ENCODE measurements around the gene CCDC192. TPM values are rescaled to one million over a fixed set of nuclear protein-coding genes. Genes with fewer than 3 reads are reported as not detected.

The CCDC192 gene
- total and polyA plus RNA-seq, 2 of the 4 experiments (the other 2 are of a cell fraction): not detected

GRCh38 chr5:127840809-127841208 is 137.6 kb downstream of the CCDC192 start:
- ChIA-PET CTCF (no interaction called here), POLR2A (ENCODE audit: unreplicated experiment) (no interaction called here)
- Histone ChIP-seq H3K4me1 (ENCODE audit: control insufficient read depth, insufficient read depth, low read length) (peaks cover 5% of the 10 kb centered on the region), H3K4ac (ENCODE audit: low read depth, low read length) (no peak overlapping the region), H3K9me1 (ENCODE audit: insufficient read depth, low read length) (peaks cover 3% of the 10 kb centered on the region; the same call in 1 of the 2 replicates), H3K23ac (ENCODE audit: low read depth, low read length) (no peak overlapping the region), H4K20me1 (ENCODE audit: insufficient read depth, low read length) (no peaks in the 10 kb centered on the region), H4K8ac (ENCODE audit: low read depth in 2 of 2, low read length in 2 of 2) (no peak overlapping the region), H3K9ac (ENCODE audit: low read depth, low read length) (no peak overlapping the region), H2BK120ac (ENCODE audit: low read depth, low read length) (no peak overlapping the region), H3K4me3 (ENCODE audit: insufficient read depth, low read depth, low read length) (no peak overlapping the region), H2AFZ (replicated peaks; ENCODE audit: low read length, poor library complexity) (no peak overlapping the region), H3K4me2 (ENCODE audit: low read depth, low read length) (no peak overlapping the region), H2BK20ac (ENCODE audit: low read depth, low read length) (no peak overlapping the region), H3K14ac (replicated peaks; ENCODE audit: low read depth, low read length) (no peak overlapping the region), H3K18ac (ENCODE audit: low read depth, low read length) (no peak overlapping the region), H4K5ac (ENCODE audit: low read depth, low read length) (no peak overlapping the region), H4K91ac (ENCODE audit: insufficient read depth, low read depth, low read length) (no peak overlapping the region), H3K36me3 (ENCODE audit: control insufficient read depth, insufficient read depth, low read length) (no peaks in the 10 kb centered on the region), H3K27ac (ENCODE audit: insufficient read depth, low read length) (no peak overlapping the region), H2BK15ac (ENCODE audit: low read depth, low read length) (no peak overlapping the region), H2BK5ac (ENCODE audit: low read depth, low read length, poor library complexity, severe bottlenecking) (no peak overlapping the region), H3K79me1 (ENCODE audit: low read depth in 1 of 2, low read length in 2 of 2) (no peaks in the 10 kb centered on the region), H2AK9ac (replicated peaks; ENCODE audit: low read depth, low read length, poor library complexity) (no peak overlapping the region), H3K9me3 (ENCODE audit: control insufficient read depth, insufficient read depth, low read length) (no peaks in the 10 kb centered on the region), H2AK5ac (ENCODE audit: low read depth, low read length) (no peak overlapping the region), H3K56ac (ENCODE audit: extremely low read depth, insufficient read depth, low read length) (no peak overlapping the region), H3K27me3 (ENCODE audit: control insufficient read depth, insufficient read depth, low read length) (no peaks in the 10 kb centered on the region)
- no TSS peak for BruUV-seq (replicated peaks)
- in situ Hi-C loops (cut with MboI; ENCODE audit: low sequenced_read_pairs): no loop called here
- dilution Hi-C loops (cut with HindIII; ENCODE audit: low sequenced_read_pairs, unreplicated experiment): no loop called here
- intact Hi-C loops (cut with micrococcal nuclease): no loop called here
- no peak for ATAC-seq (ENCODE audit: low read depth)
- no peak for TF ChIP-seq CTCF (conservative IDR thresholded peaks at IDR 0.05; ENCODE audit: low read depth, low read length)
- no peak for DNase-seq

Data from IMR-90 (cell line).